Activated CD4-positive, alpha-beta T cell treated with anti-CD3 and anti-CD28 coated beads, Interleukin-2, amount 10 ng/mL, durations not matched to agents 7 days and 5 days (primary cell): ENCODE results near the gene SSBP4. TPM values are rescaled to one million over a fixed set of nuclear protein-coding genes. Genes with fewer than 3 reads are reported as not detected.
A peak's percentile ranks its signal among the peaks of the same experiment; 100 is the strongest.
"Not testable (repeated sequence)": the region's sequence is repeated elsewhere in the genome, so short reads cannot be mapped to it uniquely, and the experiment has no call there.

Experiments
- CTCF ChIA-PET: fragments of 350-600 bp; sonication (Branson Sonifier 250); formaldehyde crosslinking; loops from one replicate; lab custom pipeline; 2021; ENCODE audit warnings: antibody characterized with exemption; lab: Charles Lee
- POLR2A ChIA-PET: fragments of 350-600 bp; sonication (Branson Sonifier 250); formaldehyde crosslinking; loops from one replicate; lab custom pipeline; 2021; ENCODE audit warnings: antibody characterized with exemption; lab: Charles Lee
- DNase-seq: peaks from one replicate; pipeline ENCODE4 v3.0.0-alpha.2; 2020
- H3K27ac Mint-ChIP-seq: one replicate; pipeline ENCODE4 v1.8.0; 2021; ENCODE audit warnings: mild to moderate bottlenecking, moderate library complexity, mixed read lengths
- H3K27me3 Mint-ChIP-seq: one replicate; pipeline ENCODE4 v1.8.0; 2021; ENCODE audit warnings: mixed read lengths
- H3K36me3 Mint-ChIP-seq: one replicate; pipeline ENCODE4 v1.8.0; 2021; ENCODE audit warnings: low read depth, mixed read lengths
- H3K4me1 Mint-ChIP-seq: one replicate; pipeline ENCODE4 v1.8.0; 2021; ENCODE audit warnings: mixed read lengths
- H3K4me3 Mint-ChIP-seq: one replicate; pipeline ENCODE4 v1.8.0; 2021; ENCODE audit warnings: mild to moderate bottlenecking, moderate library complexity, mixed read lengths
- H3K9me3 Mint-ChIP-seq: one replicate; pipeline ENCODE4 v1.8.0; 2021; ENCODE audit warnings: mixed read lengths
- total RNA-seq, 2 experiments: library from RNA; stranded (reverse); gene quantifications; one replicate each; pipeline ENCODE4 v1.2.3, GENCODE V29; 2021

The SSBP4 gene
- total RNA-seq: 100 to 1,000 TPM; 112 to 123 TPM

DNA sequence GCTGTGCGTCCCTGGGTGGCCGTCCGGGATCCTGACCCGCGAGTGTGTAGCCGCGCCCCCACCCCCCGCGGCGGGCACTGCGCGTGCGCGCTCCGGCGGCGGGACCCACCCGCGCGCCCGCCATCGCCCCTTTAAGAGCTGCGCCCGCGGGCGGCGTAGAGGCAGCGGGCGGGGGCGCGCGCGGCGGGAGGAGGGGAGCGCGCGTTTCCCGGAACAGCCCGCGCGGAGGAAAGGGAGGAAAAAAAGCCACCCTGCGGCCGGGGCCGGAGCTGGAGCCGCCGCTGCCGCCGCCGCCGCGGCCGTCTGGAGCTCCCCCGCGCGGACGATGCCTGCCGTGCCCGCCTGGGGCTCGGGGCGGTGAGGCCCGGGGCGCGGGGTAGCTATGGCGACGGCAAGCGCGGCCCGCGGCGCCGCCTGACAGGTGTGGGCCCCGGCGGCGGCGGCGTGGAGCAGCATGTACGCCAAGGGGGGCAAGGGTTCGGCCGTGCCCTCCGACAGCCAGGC lies at the start of gene SSBP4:
Gene SSBP4, plus strand, starts transcription at position 204 of the 504 bp plus-strand sequence. Its CDS starts 251 bp downstream, at position 455.
- Mint-ChIP-seq H3K27ac (peak within 1 kb of the TSS; percentile 85), H3K27me3 (peaks cover 28% of the 10 kb centered on the region), H3K9me3 (no peaks in the 10 kb centered on the region), H3K36me3 (peaks cover 18% of the 10 kb centered on the region), H3K4me1 (peaks cover 84% of the 10 kb centered on the region), H3K4me3 (peak within 1 kb of the TSS; percentile 89)
- DNase-seq: peak; percentile 64
- POLR2A ChIA-PET: interaction anchor here (0.6 to 1.9 kb wide), 2 partner anchors 138 to 405 kb away, joined by 4 to 7 read pairs; partner anchors contain the start of gene JUND
- CTCF ChIA-PET: interaction anchor here (0.5 to 4.1 kb wide), 23 partner anchors 8 to 1126 kb away, joined by 3 to 22 read pairs (median 3); partner anchors contain the start of genes REX1BD and UPF1

DNA sequence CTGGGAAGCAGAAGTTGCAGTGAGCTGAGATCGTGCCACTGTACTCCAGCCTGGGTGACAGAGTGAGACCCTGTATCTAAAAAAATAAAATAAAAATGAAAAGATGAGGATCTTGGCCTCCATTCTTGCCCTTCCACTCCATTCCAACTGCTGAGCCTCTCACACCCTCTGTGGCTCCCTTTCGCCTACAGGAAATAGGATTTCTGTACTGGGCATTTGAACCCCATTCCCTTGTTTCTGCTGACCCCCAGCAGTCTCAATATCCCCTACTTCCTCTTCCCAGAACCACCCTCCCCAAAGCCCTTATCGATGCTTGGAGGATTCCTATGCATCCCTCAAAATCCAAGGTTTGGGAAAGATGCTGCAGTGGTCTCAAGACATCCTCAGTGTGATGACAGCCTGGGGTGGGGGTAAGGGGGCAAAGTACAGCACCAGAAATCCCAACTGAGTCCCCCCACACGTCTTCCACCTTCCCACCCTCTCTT lies 45.7 kb upstream of the SSBP4 start:
- no peak overlapping the region for H3K4me3 Mint-ChIP-seq
- no peak for DNase-seq
- H3K27me3 Mint-ChIP-seq: no peaks in the 10 kb centered on the region
- no peaks in the 10 kb centered on the region for H3K9me3 Mint-ChIP-seq
- peaks cover 13% of the 10 kb centered on the region for H3K4me1 Mint-ChIP-seq
- H3K27ac Mint-ChIP-seq: peak overlapping the region; percentile 73
- ChIA-PET POLR2A (no interaction called here), CTCF (interaction anchor here (2.2 kb wide), 1 partner anchor 9 kb away, joined by 8 read pairs; no protein-coding TSS in a partner anchor)
- H3K36me3 Mint-ChIP-seq: no peaks in the 10 kb centered on the region

DNA sequence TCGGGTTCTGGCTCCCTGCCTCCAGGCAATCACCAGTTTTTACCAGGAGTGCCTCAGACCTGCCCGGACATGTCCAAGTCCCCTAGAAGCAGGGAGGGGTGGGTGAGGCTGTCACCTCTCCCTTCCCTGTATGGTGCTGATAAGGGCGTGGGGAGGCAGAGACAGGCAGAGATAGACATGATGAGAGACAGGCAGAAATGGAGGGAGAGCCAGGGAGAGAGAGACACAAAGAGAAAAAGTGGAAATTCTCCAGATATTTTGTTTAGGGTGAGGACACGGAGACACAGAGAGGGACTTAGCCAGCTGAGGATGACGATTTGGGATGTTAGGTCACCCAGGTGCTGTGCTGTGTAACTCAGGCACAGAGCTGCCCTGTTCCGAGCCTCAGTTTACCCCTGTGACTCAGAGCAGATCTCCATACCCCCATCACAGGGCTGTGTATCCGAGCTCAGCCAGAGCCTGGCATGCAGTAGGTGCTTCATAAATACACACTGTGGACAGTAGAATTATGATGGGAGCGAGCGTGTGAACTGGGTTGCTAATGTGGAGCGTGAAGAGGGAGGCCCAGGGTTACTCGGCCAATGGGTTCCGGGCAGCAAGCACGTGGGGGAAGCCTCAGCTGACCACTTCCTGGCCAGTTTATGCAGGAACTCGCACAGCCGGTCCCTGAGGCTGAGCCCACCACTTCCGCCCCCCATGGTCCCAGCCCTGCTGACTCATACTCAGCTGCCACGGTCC lies 45.1 kb upstream of the SSBP4 start:
- Mint-ChIP-seq H3K4me1 (peaks cover 13% of the 10 kb centered on the region), H3K36me3 (no peaks in the 10 kb centered on the region), H3K27ac (peak overlapping the region; percentile 73), H3K27me3 (no peaks in the 10 kb centered on the region), H3K4me3 (no peak overlapping the region), H3K9me3 (no peaks in the 10 kb centered on the region)
- ChIA-PET POLR2A (no interaction called here), CTCF (interaction anchor here (2.2 kb wide), 1 partner anchor 10 kb away, joined by 8 read pairs; no protein-coding TSS in a partner anchor)
- DNase-seq: peak; percentile 50

DNA sequence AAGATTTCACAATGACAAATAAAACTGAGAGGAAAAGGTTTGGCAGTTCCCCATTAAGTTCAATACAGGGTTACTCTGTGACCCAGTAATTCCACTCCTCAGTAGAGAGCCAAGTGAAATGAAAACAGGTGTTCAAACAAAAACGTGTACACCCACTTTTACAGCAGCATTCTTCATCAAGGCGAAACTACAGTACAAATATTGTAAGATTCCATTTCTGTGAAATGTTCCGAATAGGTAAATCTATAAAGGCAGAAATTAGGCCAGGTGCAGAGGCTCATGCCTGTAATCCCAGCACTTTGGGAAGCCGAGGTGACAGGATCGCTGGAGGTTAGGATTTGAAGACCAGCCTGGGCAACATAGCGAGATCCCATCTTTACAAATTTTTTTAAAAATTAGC lies 42.2 kb upstream of the SSBP4 start:
- no peaks in the 10 kb centered on the region for H3K36me3 Mint-ChIP-seq
- CTCF ChIA-PET: interaction anchor here (0.9 to 1.7 kb wide), 2 partner anchors 11 to 97 kb away, joined by 4 to 5 read pairs; no protein-coding TSS in a partner anchor
- H3K27me3 Mint-ChIP-seq: no peaks in the 10 kb centered on the region
- no peak overlapping the region for H3K27ac Mint-ChIP-seq
- H3K4me3 Mint-ChIP-seq: no peak overlapping the region
- POLR2A ChIA-PET: no interaction called here
- H3K9me3 Mint-ChIP-seq: no peaks in the 10 kb centered on the region
- peaks cover 15% of the 10 kb centered on the region for H3K4me1 Mint-ChIP-seq
- DNase-seq: no peak

DNA sequence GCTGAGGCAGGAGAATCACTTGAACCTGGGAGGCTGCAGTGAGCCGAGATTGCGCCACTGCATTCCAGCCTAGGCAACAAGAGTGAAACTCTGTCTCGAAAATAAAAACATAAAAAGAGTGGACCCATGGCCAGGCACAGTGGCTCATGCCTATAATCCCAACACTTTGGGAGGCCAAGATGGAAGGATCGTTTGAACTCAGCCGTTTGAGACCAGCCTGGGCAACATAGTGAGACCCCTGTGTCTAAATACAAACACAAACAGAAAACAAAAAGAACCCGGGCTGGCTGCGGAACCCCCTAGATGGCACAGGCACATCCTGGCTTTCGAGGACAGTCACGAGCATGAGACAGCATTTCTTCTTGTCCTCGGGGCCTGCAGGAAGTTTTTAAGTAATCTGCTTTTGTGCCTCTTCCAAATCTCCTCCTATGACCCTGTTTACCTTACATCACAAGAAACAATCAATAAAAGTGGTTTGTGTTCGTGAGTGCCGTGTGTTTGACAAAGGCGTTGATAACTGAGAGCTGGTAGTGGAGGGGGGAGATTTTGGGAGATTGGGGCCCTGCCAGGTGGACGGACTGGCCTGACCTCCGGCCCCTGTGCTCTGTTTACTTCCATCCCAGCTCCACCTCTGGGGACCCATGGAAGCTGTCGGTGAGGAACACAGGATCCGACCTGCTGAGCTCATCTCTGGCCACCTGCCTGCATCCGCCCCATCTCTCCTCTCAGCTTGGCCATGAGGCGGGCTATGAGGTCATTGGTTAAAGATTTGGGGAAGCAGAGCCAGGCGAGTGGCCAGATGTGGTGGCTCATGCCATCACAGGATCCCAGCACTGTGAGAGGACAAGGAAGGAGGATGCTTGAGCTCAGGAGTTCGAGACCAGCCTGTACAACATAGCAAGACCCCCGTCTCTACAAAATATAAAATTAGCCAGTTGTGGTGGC lies 39.1 kb upstream of the SSBP4 start:
- POLR2A ChIA-PET: no interaction called here
- CTCF ChIA-PET: interaction anchor here (0.6 to 1.1 kb wide), 5 partner anchors 8 to 135 kb away, joined by 3 to 5 read pairs (median 3); no protein-coding TSS in a partner anchor
- H3K36me3 Mint-ChIP-seq: no peaks in the 10 kb centered on the region
- H3K4me3 Mint-ChIP-seq: no peak overlapping the region
- H3K4me1 Mint-ChIP-seq: peaks cover 2% of the 10 kb centered on the region
- H3K9me3 Mint-ChIP-seq: no peaks in the 10 kb centered on the region
- no peak for DNase-seq
- peaks cover 11% of the 10 kb centered on the region for H3K27me3 Mint-ChIP-seq
- H3K27ac Mint-ChIP-seq: no peak overlapping the region

DNA sequence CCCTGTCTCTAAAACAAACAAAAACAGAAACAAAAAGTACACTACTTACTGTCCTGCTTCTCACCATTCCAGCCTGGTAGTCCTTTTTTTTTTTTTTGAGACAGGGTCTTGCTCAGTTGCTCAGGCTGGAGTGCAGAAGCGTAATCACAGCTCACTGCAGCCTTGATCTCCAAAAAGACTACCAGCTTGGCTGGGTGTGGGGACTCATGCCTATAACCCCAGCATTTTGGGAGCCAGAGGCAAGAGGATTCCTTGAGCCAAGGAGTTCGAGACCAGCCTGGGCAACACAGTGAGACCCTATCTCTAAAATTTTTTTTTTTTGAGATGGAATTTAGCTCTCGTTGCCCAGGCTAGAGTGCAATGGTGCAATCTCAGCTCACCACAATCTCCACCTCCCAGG lies 38.4 kb upstream of the SSBP4 start:
- peaks cover 2% of the 10 kb centered on the region for H3K4me1 Mint-ChIP-seq
- ChIA-PET CTCF (interaction anchor here (0.6 to 1.1 kb wide), 4 partner anchors 7 to 135 kb away, joined by 3 to 5 read pairs (median 4); no protein-coding TSS in a partner anchor), POLR2A (no interaction called here)
- H3K36me3 Mint-ChIP-seq: no peaks in the 10 kb centered on the region
- DNase-seq: no peak
- H3K27me3 Mint-ChIP-seq: peaks cover 17% of the 10 kb centered on the region
- no peak overlapping the region for H3K4me3 Mint-ChIP-seq
- H3K27ac Mint-ChIP-seq: no peak overlapping the region
- H3K9me3 Mint-ChIP-seq: no peaks in the 10 kb centered on the region

DNA sequence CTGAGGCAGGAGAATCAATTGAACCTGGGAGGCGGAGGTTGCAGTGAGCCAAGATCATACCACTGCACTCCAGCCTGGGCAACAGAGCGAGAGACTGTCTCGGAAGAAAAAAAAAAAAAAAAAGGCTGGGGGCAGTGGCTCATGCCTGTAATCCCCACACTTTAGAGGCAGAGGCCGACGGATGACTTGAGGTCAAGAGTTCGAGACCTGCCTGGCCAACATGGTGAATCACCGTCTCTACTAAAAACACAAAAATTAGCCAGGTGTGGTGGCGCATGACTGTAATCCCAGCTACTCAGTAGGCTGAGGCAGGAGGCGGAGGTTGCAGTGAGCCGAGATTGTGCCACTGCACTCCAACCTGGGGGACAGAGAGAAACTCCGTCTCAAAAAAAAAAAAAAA lies 35.6 kb upstream of the SSBP4 start:
- H3K9me3 Mint-ChIP-seq, DNase-seq, H3K4me3 Mint-ChIP-seq, POLR2A ChIA-PET, H3K36me3 Mint-ChIP-seq, H3K27ac Mint-ChIP-seq: not testable (repeated sequence)
- Mint-ChIP-seq H3K27me3 (peaks cover 42% of the 10 kb centered on the region), H3K4me1 (peaks cover 13% of the 10 kb centered on the region)
- CTCF ChIA-PET: interaction anchor here (0.8 kb wide), 1 partner anchor 68 kb away, joined by 5 read pairs; no protein-coding TSS in a partner anchor

DNA sequence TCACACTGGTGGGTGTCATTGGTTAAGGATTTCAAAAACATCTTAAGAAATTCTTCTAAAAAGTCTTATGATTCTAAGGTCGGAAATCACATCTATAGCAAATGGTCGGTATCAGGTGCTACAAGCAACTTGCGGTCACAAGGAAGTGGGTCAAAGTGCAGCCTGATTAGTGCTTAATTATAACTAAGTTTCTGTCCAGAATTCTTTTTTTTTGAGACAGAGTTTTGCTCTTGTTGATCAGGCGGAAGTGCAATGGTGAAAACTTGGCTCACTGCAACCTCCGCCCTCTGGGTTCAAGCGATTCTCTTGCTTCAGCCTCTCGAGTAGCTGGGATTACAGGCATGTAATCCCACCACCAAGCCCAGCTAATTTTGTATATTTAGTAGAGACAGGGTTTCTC lies 34.4 kb upstream of the SSBP4 start:
- CTCF ChIA-PET: interaction anchor here (0.6 kb wide), 1 partner anchor 59 kb away, joined by 3 read pairs; no protein-coding TSS in a partner anchor
- no peak for DNase-seq
- H3K4me1 Mint-ChIP-seq: peaks cover 15% of the 10 kb centered on the region
- H3K27ac Mint-ChIP-seq: peak overlapping the region; percentile 41
- no peak overlapping the region for H3K4me3 Mint-ChIP-seq
- no peaks in the 10 kb centered on the region for H3K9me3 Mint-ChIP-seq
- H3K27me3 Mint-ChIP-seq: peaks cover 52% of the 10 kb centered on the region
- H3K36me3 Mint-ChIP-seq: no peaks in the 10 kb centered on the region
- POLR2A ChIA-PET: no interaction called here

DNA sequence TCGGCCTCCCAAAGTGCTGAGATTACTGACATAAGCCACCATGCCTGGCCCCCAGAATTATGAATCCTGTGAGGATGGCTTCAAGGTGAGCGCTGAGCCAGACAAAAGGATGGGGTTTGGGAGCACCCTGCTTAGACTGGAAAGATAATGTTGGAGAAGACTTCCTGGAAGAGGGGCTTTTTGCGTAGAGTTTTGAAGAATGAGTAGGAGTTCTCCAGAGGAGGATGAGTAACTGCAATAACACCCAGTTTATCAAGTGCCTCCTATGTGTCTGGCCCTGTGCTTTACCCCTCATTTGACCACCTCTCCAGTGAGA lies 33.9 kb upstream of the SSBP4 start:
- no peaks in the 10 kb centered on the region for H3K36me3 Mint-ChIP-seq
- no peak overlapping the region for H3K4me3 Mint-ChIP-seq
- H3K4me1 Mint-ChIP-seq: peaks cover 13% of the 10 kb centered on the region
- DNase-seq: no peak
- H3K9me3 Mint-ChIP-seq: no peaks in the 10 kb centered on the region
- CTCF ChIA-PET: interaction anchor here (0.9 kb wide), 1 partner anchor 180 kb away, joined by 3 read pairs; no protein-coding TSS in a partner anchor
- POLR2A ChIA-PET: no interaction called here
- H3K27ac Mint-ChIP-seq: no peak overlapping the region
- peaks cover 57% of the 10 kb centered on the region for H3K27me3 Mint-ChIP-seq

DNA sequence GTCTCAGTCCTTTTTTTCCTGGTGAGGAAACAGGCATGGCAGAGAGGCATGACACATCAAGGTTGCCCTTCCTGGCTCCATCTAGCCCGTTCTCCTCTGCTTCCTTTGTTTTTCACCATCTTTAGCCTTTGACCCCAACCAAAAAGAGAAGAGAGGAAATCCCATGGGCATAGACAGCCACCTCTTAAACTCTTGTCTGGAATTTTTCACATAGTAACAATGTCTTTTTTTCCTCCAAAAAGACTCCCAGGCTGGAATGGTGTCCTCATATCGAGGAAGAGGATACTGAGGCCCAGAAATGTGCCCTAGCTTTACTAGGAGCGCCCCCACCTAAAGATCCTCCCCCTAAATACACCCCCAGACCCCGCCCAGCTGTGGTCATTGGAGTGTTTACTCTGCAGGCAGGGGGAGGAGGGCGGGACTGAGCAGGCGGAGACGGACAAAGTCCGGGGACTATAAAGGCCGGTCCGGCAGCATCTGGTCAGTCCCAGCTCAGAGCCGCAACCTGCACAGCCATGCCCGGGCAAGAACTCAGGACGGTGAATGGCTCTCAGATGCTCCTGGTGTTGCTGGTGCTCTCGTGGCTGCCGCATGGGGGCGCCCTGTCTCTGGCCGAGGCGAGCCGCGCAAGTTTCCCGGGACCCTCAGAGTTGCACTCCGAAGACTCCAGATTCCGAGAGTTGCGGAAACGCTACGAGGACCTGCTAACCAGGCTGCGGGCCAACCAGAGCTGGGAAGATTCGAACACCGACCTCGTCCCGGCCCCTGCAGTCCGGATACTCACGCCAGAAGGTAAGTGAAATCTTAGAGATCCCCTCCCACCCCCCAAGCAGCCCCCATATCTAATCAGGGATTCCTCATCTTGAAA lies 33.3 kb upstream of the SSBP4 start, which contains the start of gene GDF15:
Gene GDF15, plus strand, starts transcription at position 484 of the 868 bp plus-strand sequence. Its CDS starts 32 bp downstream, at position 516.
- DNase-seq: peak; percentile 21
- Mint-ChIP-seq H3K27me3 (peaks cover 62% of the 10 kb centered on the region), H3K36me3 (no peaks in the 10 kb centered on the region), H3K4me1 (peaks cover 13% of the 10 kb centered on the region), H3K9me3 (no peaks in the 10 kb centered on the region), H3K27ac (peak within 1 kb of the TSS; percentile 50), H3K4me3 (no peak within 1 kb of the TSS)
- CTCF ChIA-PET: interaction anchor here (0.9 to 3.5 kb wide), 2 partner anchors 29 to 180 kb away, joined by 3 to 14 read pairs; no protein-coding TSS in a partner anchor
- POLR2A ChIA-PET: no interaction called here

DNA sequence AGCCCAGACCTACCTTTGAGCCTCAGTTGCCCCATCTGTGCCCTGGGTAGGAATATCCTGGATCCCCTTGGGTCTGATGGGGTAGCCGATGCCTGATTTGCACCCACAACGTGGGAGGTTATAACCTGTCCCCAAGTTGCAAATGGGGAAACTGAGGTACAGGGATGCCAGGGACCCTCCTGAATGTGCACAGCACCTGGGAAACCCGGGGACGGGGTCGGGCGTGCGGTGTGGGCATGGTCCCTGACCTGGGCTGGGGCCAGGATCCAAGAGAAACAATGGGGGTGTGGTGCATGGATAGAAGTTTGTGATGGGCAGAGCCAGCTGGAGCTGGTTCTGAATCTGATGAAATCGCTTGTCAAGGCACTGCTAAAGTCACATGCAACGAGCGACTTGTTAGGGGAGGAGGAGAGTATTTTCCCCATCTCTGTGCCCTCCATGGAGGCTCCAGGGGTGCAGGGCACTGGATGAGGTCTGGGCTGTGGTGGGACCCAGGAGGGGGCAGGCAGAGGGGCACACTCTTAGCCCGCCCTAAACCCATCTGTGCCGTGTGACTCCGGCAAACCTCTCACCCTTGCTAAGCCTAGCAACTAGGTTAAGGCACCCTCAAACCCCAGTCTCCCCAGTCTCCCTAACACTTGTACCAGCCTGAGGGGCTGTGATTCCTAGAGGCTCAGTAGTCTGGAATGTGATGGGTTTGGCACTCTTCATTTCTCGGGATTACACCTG lies 32.5 kb upstream of the SSBP4 start:
- Mint-ChIP-seq H3K4me3 (no peak overlapping the region), H3K27me3 (peaks cover 64% of the 10 kb centered on the region)
- POLR2A ChIA-PET: no interaction called here

More for the DNA sequence above, 32.5 kb upstream of the SSBP4 start:
- no peak for DNase-seq
- Mint-ChIP-seq H3K9me3 (no peaks in the 10 kb centered on the region), H3K4me1 (peaks cover 13% of the 10 kb centered on the region), H3K36me3 (no peaks in the 10 kb centered on the region), H3K27ac (peak overlapping the region; percentile 50)
- CTCF ChIA-PET: interaction anchor here (1.9 to 3.5 kb wide), 2 partner anchors 21 to 28 kb away, joined by 7 to 14 read pairs; no protein-coding TSS in a partner anchor
